ENCODE measurements around the gene SF3B5. TPM values are rescaled to one million over a fixed set of nuclear protein-coding genes. Genes with fewer than 3 reads are reported as not detected.

SF3B5 gene
- total and polyA plus RNA-seq, 2 of the 8 experiments (the other 6 are each of a cell fraction or from before 2014, with no cell fraction given), result 195 to 588 TPM

- 5% methylated on average over 31 of the region's 72 CpGs; no CpG with 5 or more reads in 1 of the 2 experiments for WGBS, 2 experiments (ENCODE audit: extremely low coverage in 1 of 2, insufficient coverage in 1 of 2, insufficient read length in 1 of 2, insufficient replicate concordance in 2 of 2, low coverage in 1 of 2, low lambda C conversion rate in 2 of 2, missing lambda C conversion rate in 1 of 2)
- Histone ChIP-seq H2BK15ac (ENCODE audit: low read length) (peak overlapping the region; percentile 72; the same call in 1 of the 2 replicates), H3K14ac (ENCODE audit: insufficient read length) (no peak overlapping the region), H4K5ac (ENCODE audit: insufficient read length, low read depth, low read length) (no peak overlapping the region), H3K23me2 (ENCODE audit: low read depth, low read length) (peaks cover 15% of the 10 kb centered on the region; the same call in 1 of the 2 replicates), H2AFZ (ENCODE audit: low read length) (peak overlapping the region; percentile 41; the same call in 1 of the 2 replicates), H3K27me3 (replicated peaks in 1 of 4; ENCODE audit: control insufficient read depth in 3 of 4, extremely low read depth in 1 of 4, insufficient read depth in 3 of 4, low read length in 3 of 4) (peaks cover 26 to 52% (median 45%) of the 10 kb centered on the region in 4 experiments), H2AK5ac (ENCODE audit: low read depth, low read length) (no peak overlapping the region), H4K8ac (ENCODE audit: extremely low read depth, insufficient read depth, low read length) (peak overlapping the region; percentile 22; the same call in 1 of the 2 replicates), H3K79me1 (ENCODE audit: low read depth, low read length) (no peaks in the 10 kb centered on the region), H3K9ac (replicated peaks in 1 of 4; ENCODE audit: extremely low read depth in 1 of 4, low read depth in 3 of 4, low read length in 3 of 4) (no peak overlapping the region; a peak in 1 of 7 replicates), H2BK20ac (ENCODE audit: low read length) (no peak overlapping the region), H4K91ac (replicated peaks; ENCODE audit: insufficient read length, low read length) (peak overlapping the region; percentile 47), H4K20me1 (replicated peaks in 1 of 2; ENCODE audit: control insufficient read depth in 1 of 2, insufficient read depth in 2 of 2, low read length in 2 of 2) (peaks cover 0 to 5% of the 10 kb centered on the region in 2 experiments), H3K79me2 (ENCODE audit: control insufficient read depth in 1 of 2, insufficient read depth in 2 of 2, low read length in 2 of 2) (no peaks in the 10 kb centered on the region), H3K4me2 (ENCODE audit: insufficient read depth in 1 of 2, low read depth in 2 of 2, low read length in 2 of 2) (peak overlapping the region; percentile 59 to 92), H3K23ac (ENCODE audit: insufficient read length) (no peak overlapping the region), H2BK120ac (replicated peaks; ENCODE audit: low read depth, low read length) (no peak overlapping the region), H2BK5ac (ENCODE audit: low read depth, low read length) (no peak overlapping the region), H3K9me3 (ENCODE audit: insufficient read depth in 2 of 2, low read depth in 1 of 2, low read length in 1 of 2) (no peaks in the 10 kb centered on the region), H3K27ac (ENCODE audit: low read depth, low read length) (no peak overlapping the region), H3K4me3 (ENCODE audit: extremely low read depth in 1 of 4, insufficient read depth in 2 of 4, low read depth in 3 of 4, low read length in 4 of 4) (peak overlapping the region; percentile 45 to 72 (median 53)), H3K36me3 (ENCODE audit: control insufficient read depth in 2 of 4, insufficient read depth in 4 of 4, low read length in 3 of 4) (no peaks in the 10 kb centered on the region), H2BK12ac (ENCODE audit: low read depth, low read length) (no peak overlapping the region), H3K56ac (replicated peaks; ENCODE audit: insufficient read length, low read depth, low read length) (no peak overlapping the region), H3K4ac (replicated peaks; ENCODE audit: insufficient read length, low read depth, low read length) (no peak overlapping the region), H3K18ac (ENCODE audit: extremely low read depth, low read length) (no peak overlapping the region; the same call in 1 of the 2 replicates), H3K4me1 (replicated peaks in 1 of 4; ENCODE audit: control insufficient read depth in 3 of 4, insufficient read depth in 4 of 4, low read length in 3 of 4) (peaks cover 5 to 17% (median 12%) of the 10 kb centered on the region in 4 experiments; a peak in 5 of 7 replicates)
- ChIA-PET POLR2A (ENCODE audit: partially characterized antibody) (interaction anchor here (0.9 kb wide), 1 partner anchor 11 kb away, joined by 5 read pairs; no protein-coding TSS in a partner anchor), CTCF (ENCODE audit: partially characterized antibody) (interaction anchor here (0.6 to 2.0 kb wide), 9 partner anchors 11 to 129 kb away, joined by 3 to 6 read pairs (median 3); no protein-coding TSS in a partner anchor)
- DNase-seq (ENCODE audit: low read depth in 1 of 2, low spot score in 2 of 2) (peak in 1 of 2 experiments; percentile 79), FAIRE-seq (no peak)
- no peak for TF ChIP-seq RXRA (IDR thresholded peaks at IDR 0.05; ENCODE audit: insufficient read depth, low read depth, low read length)
- TF ChIP-seq SIN3A (conservative IDR thresholded peaks at IDR 0.05 in 1 of 2, IDR thresholded peaks at IDR 0.05 in 1 of 2; ENCODE audit: low read depth in 1 of 2, low read length in 2 of 2), result 0 out of 4 replicates have a peak, but pooled peaks have one; percentile 8 to 32
- TF ChIP-seq HDAC2 (IDR thresholded peaks at IDR 0.05; ENCODE audit: borderline replicate concordance in 1 of 2, low read depth in 2 of 2, low read length in 2 of 2), result no peak
- TF ChIP-seq BRCA1 (IDR thresholded peaks at IDR 0.05; ENCODE audit: low read depth, low read length), result no peak
- TF ChIP-seq NANOG (IDR thresholded peaks at IDR 0.05; ENCODE audit: insufficient read depth, low read depth, low read length, poor library complexity, severe bottlenecking), result no peak
- no peak for TF ChIP-seq EGR1 (IDR thresholded peaks at IDR 0.05; ENCODE audit: borderline replicate concordance, low read depth, low read length)
- no peak for TF ChIP-seq CBX8 (IDR thresholded peaks at IDR 0.05; ENCODE audit: borderline replicate concordance, low read depth, low read length)
- no peak for TF ChIP-seq CHD2 (IDR thresholded peaks at IDR 0.05; ENCODE audit: low read length)
- no peak for TF ChIP-seq EP300 (IDR thresholded peaks at IDR 0.05; ENCODE audit: borderline replicate concordance in 1 of 2, low read depth in 2 of 2, low read length in 2 of 2)
- no peak for TF ChIP-seq RFX5 (IDR thresholded peaks at IDR 0.05; ENCODE audit: borderline replicate concordance, low read depth, low read length)
- no peak for TF ChIP-seq POLR2AphosphoS5 (IDR thresholded peaks at IDR 0.05; ENCODE audit: low read depth, low read length)
Observed at GRCh38 chr6:144063744-144064401, 31.5 kb downstream of the SF3B5 start.
